B cell (primary cell): ENCODE data around the gene WRNIP1. TPM values are rescaled to one million over a fixed set of nuclear protein-coding genes. Genes with fewer than 3 reads are reported as not detected.
A peak's percentile ranks its signal among the peaks of the same experiment; 100 is the strongest.

Source experiments
- ATAC-seq: fragments of 200-7000 bp; cut with Tn5 transposase; one replicate; pipeline ENCODE4 v1.10.0; 2021; ENCODE audit warnings: low read depth, mild to moderate bottlenecking, moderate number of reproducible peaks, moderate library complexity
- CTCF ChIA-PET: fragments of 350-600 bp; sonication (Branson Sonifier 250); formaldehyde crosslinking; loops from one replicate; lab custom pipeline; 2021; ENCODE audit warnings: antibody characterized with exemption, inconsistent platforms; lab: Charles Lee
- POLR2A ChIA-PET: fragments of 350-600 bp; sonication (Branson Sonifier 250); formaldehyde crosslinking; loops from one replicate; lab custom pipeline; 2021; ENCODE audit warnings: antibody characterized with exemption; lab: Charles Lee
- DNase-seq: peaks from one replicate; pipeline ENCODE4 v3.0.0; 2013
- H2AFZ ChIP-seq: 2 replicates; pipeline ENCODE4 v1.6.1; 2012; ENCODE audit warnings: mild to moderate bottlenecking, low read depth, low read length; ENCODE audit not compliant: insufficient read depth, poor library complexity, severe bottlenecking
- H3K27ac ChIP-seq, 2 donors: 1 replicate in 1 of 2; 2 replicates in 1 of 2; pipeline ENCODE4 v1.5.1; 2012 to 2013; ENCODE audit warnings: low read length in 2 of 2, mild to moderate bottlenecking in 2 of 2, moderate library complexity in 1 of 2
- H3K27me3 ChIP-seq, 4 experiments: fragments of 200-600 bp in 1 of 4; sonication (generic) in 1 of 4; replicated peaks in 1 of 4; 1 replicate in 2 of 4; 2 replicates in 2 of 4; pipeline versions ENCODE4 v1.6.1 to v1.7.0; 2013 to 2016; ENCODE audit warnings: low read length in 3 of 4, mild to moderate bottlenecking in 2 of 4, mixed read lengths in 1 of 4, moderate library complexity in 1 of 4; ENCODE audit not compliant: insufficient read depth in 4 of 4, control insufficient read depth in 3 of 4; ENCODE audit errors: control extremely low read depth in 1 of 4
- H3K36me3 ChIP-seq, 2 experiments: replicated peaks in 1 of 2; 1 replicate in 1 of 2; 2 replicates in 1 of 2; pipeline versions ENCODE4 v1.6.1 to v1.7.1; 2013; ENCODE audit warnings: low read length in 1 of 2; ENCODE audit not compliant: insufficient read depth in 2 of 2, control insufficient read depth in 1 of 2; ENCODE audit errors: control extremely low read depth in 1 of 2, extremely low read depth in 1 of 2
- H3K4me1 ChIP-seq, 2 donors: fragments of 200-600 bp in 1 of 2; sonication (generic) in 1 of 2; 1 replicate in 1 of 2; 2 replicates in 1 of 2; pipeline versions ENCODE4 v1.5.1 to v1.6.1; 2013 to 2017; ENCODE audit warnings: low read length in 2 of 2; ENCODE audit not compliant: control insufficient read depth in 2 of 2, insufficient read depth in 2 of 2
- H3K4me2 ChIP-seq: replicated peaks from 2 replicates; pipeline ENCODE3; 2012; ENCODE audit warnings: mild to moderate bottlenecking, low read depth, low read length; ENCODE audit not compliant: poor library complexity, severe bottlenecking
- H3K4me3 ChIP-seq, 5 experiments: fragments of 200-600 bp in 1 of 5; sonication (generic) in 1 of 5; 1 replicate in 3 of 5; 2 replicates in 2 of 5; pipeline versions ENCODE4 v1.5.1 to v1.7.0; 2011 to 2016; ENCODE audit warnings: low read length in 4 of 5, mild to moderate bottlenecking in 4 of 5, low read depth in 2 of 5, control low read depth in 1 of 5, moderate library complexity in 1 of 5; ENCODE audit not compliant: insufficient read depth in 1 of 5; ENCODE audit errors: control extremely low read depth in 1 of 5, extremely low read depth in 1 of 5
- H3K79me2 ChIP-seq: fragments of 200-600 bp; sonication (generic); one replicate; pipeline ENCODE4 v1.6.0; 2016; ENCODE audit warnings: low read length; ENCODE audit not compliant: control insufficient read depth, insufficient read depth
- H3K9ac ChIP-seq: fragments of 200-600 bp; sonication (generic); 2 replicates; pipeline ENCODE4 v1.6.1; 2017; ENCODE audit warnings: mild to moderate bottlenecking, low read length, moderate library complexity
- H3K9me3 ChIP-seq, 3 donors: one replicate each; pipeline versions ENCODE4 v1.6.1 to v1.7.1; 2013; ENCODE audit warnings: low read length in 2 of 3; ENCODE audit not compliant: control insufficient read depth in 2 of 3, insufficient read depth in 1 of 3; ENCODE audit errors: control extremely low read depth in 1 of 3
- H4K20me1 ChIP-seq: 2 replicates; pipeline ENCODE4 v1.6.0; 2012; ENCODE audit warnings: mild to moderate bottlenecking, low read length; ENCODE audit not compliant: insufficient read depth, control insufficient read depth, poor library complexity, severe bottlenecking
- H3K27ac Mint-ChIP-seq: one replicate; pipeline ENCODE4 v1.8.0; 2021; ENCODE audit warnings: mixed read lengths
- H3K27me3 Mint-ChIP-seq: one replicate; pipeline ENCODE4 v1.8.0; 2021; ENCODE audit warnings: mixed read lengths
- H3K4me1 Mint-ChIP-seq: one replicate; pipeline ENCODE4 v1.8.0; 2021; ENCODE audit warnings: mixed read lengths
- H3K4me3 Mint-ChIP-seq: one replicate; pipeline ENCODE4 v1.8.0; 2021; ENCODE audit warnings: mixed read lengths
- H3K9me3 Mint-ChIP-seq: one replicate; pipeline ENCODE4 v1.8.0; 2022; ENCODE audit warnings: mixed read lengths; ENCODE audit not compliant: insufficient read depth
- CTCF ChIP-seq: fragments of 200-600 bp; IDR thresholded peaks from one replicate; pipeline ENCODE4 v1.8.0; 2022; ENCODE audit warnings: antibody characterized with exemption, mild to moderate bottlenecking
- EZH2 ChIP-seq: IDR thresholded peaks from 2 replicates; pipeline ENCODE4 v1.6.1; 2012; ENCODE audit warnings: borderline replicate concordance, low read depth, mild to moderate bottlenecking, moderate library complexity, low read length; ENCODE audit not compliant: insufficient read depth, poor library complexity, severe bottlenecking
- WGBS: methylation state at CpG from one replicate; pipeline ENCODE4 v1.1.5; 2013; ENCODE audit warnings: missing lambda C conversion rate; ENCODE audit not compliant: insufficient coverage; 5-methylcytosine and 5-hydroxymethylcytosine counted together
- intact Hi-C: fragments of 100-400 bp; cut with micrococcal nuclease; formaldehyde crosslinking; loops from one replicate; pipeline ENCODE4 v1.10.0; 2022
- polyA plus RNA-seq: library from polyadenylated mRNA; depleted of rRNA; stranded (reverse); fragments of >200 nt; gene quantifications from 2 replicates; pipeline ENCODE4 v1.2.3, GENCODE V29; 2012
- total RNA-seq, 2 donors: library from RNA; stranded (reverse); fragments of 120-200 nt in 1 of 2; gene quantifications; 1 replicate in 1 of 2; 2 replicates in 1 of 2; pipeline versions ENCODE4 v1.2.3 to v1.2.4, GENCODE V29; 2013 to 2022

The WRNIP1 gene
- total and polyA plus RNA-seq, 2 donors (not counting 1 experiment from before 2014, with no cell fraction given) = 32.6 to 35.2 TPM

GRCh38 chr6:2791450-2791974 lies 26.3 kb downstream of the WRNIP1 start:
- ATAC-seq (peak; percentile 65), DNase-seq (peak; percentile 66)
- no peak for TF ChIP-seq EZH2
- peak; percentile 7 for TF ChIP-seq CTCF
- no peaks in the 10 kb centered on the region for H3K9me3 Mint-ChIP-seq
- Histone ChIP-seq H3K4me1 (peaks cover 30 to 35% of the 10 kb centered on the region in 2 donors), H3K79me2 (peaks cover 4% of the 10 kb centered on the region), H3K4me2 (peak overlapping the region; percentile 56), H3K36me3 (peaks cover 0 to 8% of the 10 kb centered on the region in 2 experiments), H3K27ac (peak overlapping the region in 1 of 2 donors; percentile 18), H4K20me1 (peaks cover 3% of the 10 kb centered on the region), H3K9me3 (no peaks in the 10 kb centered on the region), H2AFZ (no peak overlapping the region), H3K9ac (no peak overlapping the region), H3K27me3 (no peaks in the 10 kb centered on the region), H3K4me3 (no peak overlapping the region)
- peak overlapping the region; percentile 82 for H3K27ac Mint-ChIP-seq
- H3K4me1 Mint-ChIP-seq = peaks cover 36% of the 10 kb centered on the region
- ChIA-PET POLR2A (interaction anchor here (0.6 to 1.4 kb wide), 7 partner anchors 48 to 229 kb away, joined by 3 to 12 read pairs (median 6); partner anchors contain the start of gene SERPINB1), CTCF (interaction anchor here (0.5 to 4.7 kb wide), 58 partner anchors 9 to 295 kb away, joined by 3 to 118 read pairs (median 5); partner anchors contain the start of genes MYLK4, NQO2, RIPK1 and SERPINB1)
- no CpG with 5 or more reads among the region's 4 CpGs for WGBS
- intact Hi-C loops = loop anchor here (1.0 to 2.0 kb wide), 7 partner anchors 27 to 265 kb away; partner anchors contain the start of genes SERPINB1 and WRNIP1
- H3K27me3 Mint-ChIP-seq = no peaks in the 10 kb centered on the region
- peak overlapping the region; percentile 67 for H3K4me3 Mint-ChIP-seq
